ENCODE data around the gene PARP14. TPM values are rescaled to one million over a fixed set of nuclear protein-coding genes. Genes with fewer than 3 reads are reported as not detected.

Gene PARP14
- 54.1 and 63.9 TPM in 2 replicates for total RNA-seq

GRCh38 chr3:122680475-122681283, at the start of gene PARP14:
TSS of gene PARP14 (plus strand) at chr3:122680839. CDS start at chr3:122680884, 45 bp downstream.

Other genes with a start within 250 kb of the PARP14 start
- 34.5 and 54.9 TPM in 2 replicates for gene KPNA1, start 165.9 kb upstream of the PARP14 start, total RNA-seq
- 23.0 and 23.7 TPM in 2 replicates for gene PARP9, start 116.5 kb upstream of the PARP14 start, total RNA-seq
- gene DTX3L, start 116.5 kb upstream of the PARP14 start, total RNA-seq = 15.5 and 19.5 TPM in 2 replicates
- under 0.01 and 0.11 TPM in 2 replicates for gene PARP15, start 103.2 kb upstream of the PARP14 start, total RNA-seq
- 9.3 and 10.9 TPM in 2 replicates for gene HSPBAP1, start 113.0 kb downstream of the PARP14 start, total RNA-seq
- 18.2 and 29.5 TPM in 2 replicates for gene SLC49A4, start 114.2 kb downstream of the PARP14 start, total RNA-seq